K562 (cell line): Measurements from ENCODE around the gene NR1D2. TPM values are rescaled to one million over a fixed set of nuclear protein-coding genes. Genes with fewer than 3 reads are reported as not detected.

ENCODE experiments used
- ATAC-seq: fragments of 200-7000 bp; cut with Tn5 transposase; 3 replicates; pipeline ENCODE4 v1.9.1; 2020; ENCODE audit warnings: moderate library complexity
- BruUV-seq: library from RNA; stranded (reverse); fragments of 400-500 nt; replicated peaks from 2 replicates; lab custom pipeline; 2021; lab: Mats Ljungman, UMichigan
- CTCF ChIA-PET: fragments of 300-600 bp; formaldehyde crosslinking; extraction: SDS; loops from one replicate; lab custom pipeline; 2021; ENCODE audit warnings: low intra/inter-chr PET ratio; lab: Yijun Ruan, JAX
- POLR2A ChIA-PET: fragments of 300-600, 350-650 bp; sonication (Branson Sonifier 250); formaldehyde crosslinking; extraction: SDS; loops from one replicate; lab custom pipeline; 2021; ENCODE audit warnings: antibody characterized with exemption, inconsistent platforms; lab: Yijun Ruan, JAX
- DNase-seq, 4 experiments: peaks; one replicate each; pipeline versions ENCODE4 v3.0.0 to v3.0.0-alpha.2; 2011 to 2018; ENCODE audit warnings: low spot score in 3 of 4, mixed read lengths in 3 of 4; ENCODE audit errors: extremely low read depth in 1 of 4
- FAIRE-seq: peaks from 2 replicates; lab custom pipeline; 2011; peaks lifted over from hg19 to GRCh38; lab: Jason Lieb, UNC
- H2AFZ ChIP-seq: 2 replicates; pipeline ENCODE4 v1.6.0; 2011; ENCODE audit warnings: low read depth, low read length, control low read depth, inconsistent platforms
- H3K27ac ChIP-seq: fragments of 200-600 bp; 3 replicates; pipeline ENCODE4 v1.8.0; 2011; ENCODE audit warnings: low read depth, mild to moderate bottlenecking, control low read depth, inconsistent platforms, low read length, moderate library complexity, mixed read lengths; ENCODE audit errors: extremely low read depth
- H3K27me3 ChIP-seq, 2 experiments: fragments of 300-600 bp in 1 of 2; 2 replicates in 1 of 2; 3 replicates in 1 of 2; pipeline versions ENCODE4 v1.6.0 to v1.8.0; 2011; ENCODE audit warnings: inconsistent platforms in 2 of 2, low read length in 2 of 2, mild to moderate bottlenecking in 1 of 2, mixed read lengths in 1 of 2, moderate library complexity in 1 of 2; ENCODE audit not compliant: control insufficient read depth in 2 of 2, insufficient read depth in 2 of 2
- H3K36me3 ChIP-seq: fragments of 300-600 bp; 3 replicates; pipeline ENCODE4 v1.8.0; 2011; ENCODE audit warnings: mild to moderate bottlenecking, low read length, inconsistent platforms; ENCODE audit not compliant: control insufficient read depth, insufficient read depth
- H3K4me1 ChIP-seq, 2 experiments: fragments of 200-600 bp in 1 of 2; replicated peaks in 1 of 2; 2 replicates in 1 of 2; 3 replicates in 1 of 2; pipeline versions ENCODE4 v1.5.1 to v1.8.0; 2011; ENCODE audit warnings: inconsistent platforms in 2 of 2, low read length in 2 of 2, mild to moderate bottlenecking in 1 of 2, mixed read lengths in 1 of 2, moderate library complexity in 1 of 2; ENCODE audit not compliant: control insufficient read depth in 2 of 2, insufficient read depth in 2 of 2
- H3K4me2 ChIP-seq: 2 replicates; pipeline ENCODE4 v1.6.1; 2011; ENCODE audit warnings: low read length, control low read depth, inconsistent platforms, mixed read lengths; ENCODE audit not compliant: insufficient read depth
- H3K4me3 ChIP-seq: fragments of 200-600 bp; sonication (generic), shearing (Covaris generic); 2 replicates; pipeline ENCODE4 v1.5.1; 2016; ENCODE audit warnings: control low read depth, inconsistent platforms
- H3K79me2 ChIP-seq: fragments of 200-600 bp; 3 replicates; pipeline ENCODE4 v1.8.0; 2011; ENCODE audit warnings: low read length, inconsistent platforms; ENCODE audit not compliant: control insufficient read depth, insufficient read depth
- H3K9ac ChIP-seq, 2 experiments: 2 replicates each; pipeline versions ENCODE4 v1.6.0 to v1.6.1; 2011; ENCODE audit warnings: low read depth in 2 of 2, low read length in 2 of 2, control low read depth in 1 of 2, inconsistent platforms in 1 of 2, mild to moderate bottlenecking in 1 of 2, mixed read lengths in 1 of 2; ENCODE audit not compliant: insufficient read depth in 1 of 2
- H3K9me1 ChIP-seq: one replicate; pipeline ENCODE4 v1.6.0; 2011; ENCODE audit warnings: inconsistent platforms, mild to moderate bottlenecking, low read length, moderate library complexity; ENCODE audit not compliant: control insufficient read depth, insufficient read depth
- H3K9me3 ChIP-seq: replicated peaks from 2 replicates; pipeline ENCODE4 v1.5.1; 2011; ENCODE audit warnings: low read depth, low read length, inconsistent platforms; ENCODE audit not compliant: control insufficient read depth, insufficient read depth
- H4K20me1 ChIP-seq: replicated peaks from 2 replicates; pipeline ENCODE4 v1.6.1; 2011; ENCODE audit warnings: low read length, inconsistent platforms, mixed read lengths; ENCODE audit not compliant: control insufficient read depth, insufficient read depth
- ARID3A ChIP-seq: IDR thresholded peaks from 2 replicates; pipeline ENCODE4 v1.6.1; 2012; ENCODE audit warnings: low read depth, low read length, improper control_type of control experiment, borderline replicate concordance
- ATF4 ChIP-seq: fragments of 450-650 bp; formaldehyde crosslinking; IDR thresholded peaks from 2 replicates; pipeline ENCODE4 v1.4.0; 2022; ENCODE audit warnings: mild to moderate bottlenecking, moderate library complexity
- CGGBP1 ChIP-seq: fragments of 250-450 bp; sonication (Bioruptor Pico); IDR thresholded peaks from 2 replicates; pipeline ENCODE4 v1.9.0; 2021; ENCODE audit warnings: mild to moderate bottlenecking
- COPS2 ChIP-seq: fragments of 450-650 bp; conservative IDR thresholded peaks from 2 replicates; pipeline ENCODE4 v1.6.1; 2016; ENCODE audit warnings: mild to moderate bottlenecking, moderate library complexity
- CREB3L1 ChIP-seq: fragments of 450-650 bp; IDR thresholded peaks from 2 replicates; pipeline ENCODE4 v1.6.1; 2014; ENCODE audit warnings: low read depth, mild to moderate bottlenecking, moderate library complexity, borderline replicate concordance
- ESRRB ChIP-seq: fragments of 250-450 bp; sonication (Bioruptor Pico); IDR thresholded peaks from 2 replicates; pipeline ENCODE4 v1.5.0; 2020; ENCODE audit warnings: mild to moderate bottlenecking, moderate library complexity, borderline replicate concordance
- HBP1 ChIP-seq: fragments of 450-650 bp; formaldehyde crosslinking; IDR thresholded peaks from 2 replicates; pipeline ENCODE4 v1.4.0; 2022; ENCODE audit warnings: missing genetic modification characterization
- KDM4B ChIP-seq, 2 experiments: fragments of 450-650 bp in 1 of 2; sonication (generic) in 1 of 2; IDR thresholded peaks; 2 replicates each; pipeline ENCODE4 v1.6.1; 2016 to 2017; ENCODE audit warnings: borderline replicate concordance in 2 of 2, antibody characterized with exemption in 1 of 2, low read depth in 1 of 2, mild to moderate bottlenecking in 1 of 2
- KLF1 ChIP-seq: fragments of 450-650 bp; IDR thresholded peaks from 2 replicates; pipeline ENCODE4 v1.6.1; 2016; ENCODE audit warnings: missing genetic modification characterization, missing compliant biosample characterization
- KLF6 ChIP-seq: fragments of 250-450 bp; sonication (Bioruptor Pico); IDR thresholded peaks from 2 replicates; pipeline ENCODE4 v1.4.0; 2020; ENCODE audit warnings: mild to moderate bottlenecking, moderate library complexity, borderline replicate concordance
- MIER1 ChIP-seq: fragments of 450-650 bp; IDR thresholded peaks from 2 replicates; pipeline ENCODE4 v1.6.1; 2016; ENCODE audit warnings: antibody characterized with exemption, mild to moderate bottlenecking, low read depth
- NFRKB ChIP-seq: fragments of 450-650 bp; IDR thresholded peaks from 2 replicates; pipeline ENCODE4 v1.6.1; 2016; ENCODE audit warnings: low read depth
- PRMT5 ChIP-seq: sonication (generic); formaldehyde crosslinking; IDR thresholded peaks from 2 replicates; pipeline ENCODE4 v1.5.0; 2020; ENCODE audit warnings: missing genetic modification reagents
- RFX5 ChIP-seq: IDR thresholded peaks from 2 replicates; pipeline ENCODE4 v1.6.1; 2011; ENCODE audit warnings: low read depth, mild to moderate bottlenecking, improper control_type of control experiment, low read length
- SMAD3 ChIP-seq: fragments of 450-650 bp; formaldehyde crosslinking; conservative IDR thresholded peaks from 2 replicates; pipeline ENCODE4 v1.4.0; 2020; ENCODE audit warnings: mild to moderate bottlenecking
- SREBF2 ChIP-seq: sonication (generic); formaldehyde crosslinking; IDR thresholded peaks from 2 replicates; pipeline ENCODE4 v1.4.0; 2020; ENCODE audit warnings: mild to moderate bottlenecking, missing genetic modification reagents
- TBL1XR1 ChIP-seq, 2 experiments: IDR thresholded peaks; 2 replicates each; pipeline ENCODE4 v1.6.1; 2012; ENCODE audit warnings: improper control_type of control experiment in 2 of 2, low read length in 2 of 2, mild to moderate bottlenecking in 1 of 2
- WGBS: fragments of 100-300 bp; shearing (Covaris generic); methylation state at CpG from one replicate; pipeline ENCODE4 v1.1.6; 2016; ENCODE audit warnings: low coverage, mixed read lengths; ENCODE audit not compliant: insufficient coverage; ENCODE audit errors: missing lambda C conversion rate; 5-methylcytosine and 5-hydroxymethylcytosine counted together
- in situ Hi-C: fragments of 300-500 bp; cut with MboI; formaldehyde crosslinking; loops from 4 replicates; pipeline ENCODE4 v1.15.0; 2018; ENCODE audit warnings: inconsistent platforms, mixed read lengths
- intact Hi-C: fragments of 100-400 bp; cut with micrococcal nuclease; formaldehyde crosslinking; loops from 2 replicates; pipeline ENCODE4 v1.14.2; 2022
- polyA plus RNA-seq, 8 experiments: library from polyadenylated mRNA; depleted of rRNA in 4 of 8; stranded (reverse) in 5 of 8; unstranded in 3 of 8; fragments of >200 nt; fragmentation: Nextera tagmentation in 2 of 8; fragmentation: Illumina TruSeq in 1 of 8; extraction: Ambion mirVana in 2 of 8; extraction: Trizol in 1 of 8; gene quantifications; 2 replicates each; pipeline versions ENCODE4 v1.2.1 to v1.2.3, GENCODE V29; 2011 to 2014; ENCODE audit warnings: inconsistent platforms in 1 of 8, missing spikeins in 1 of 8
- total RNA-seq, 7 experiments: library from RNA; depleted of rRNA in 6 of 7; stranded (reverse); fragments of >200 nt in 6 of 7; fragmentation: Illumina TruSeq in 2 of 7; extraction: Trizol in 2 of 7; gene quantifications; 2 replicates each; pipeline versions ENCODE4 v1.2.1 to v1.2.3, GENCODE V29; 2011 to 2021; ENCODE audit warnings: low replicate concordance in 1 of 7

The NR1D2 gene
- total and polyA plus RNA-seq, 9 of the 15 experiments (the other 6 are each of a cell fraction or from before 2014, with no cell fraction given): 1.2 to 5.5 (median 2.9) TPM

- TF ChIP-seq RFX5 (no peak), CREB3L1 (no peak), PRMT5 (no peak), KLF1 (no peak)
Measured at GRCh38 chr3:23987356-23987755, 42.3 kb downstream of the NR1D2 start (continued).

GRCh38 chr3:23991306-23991682 is 46.2 kb downstream of the NR1D2 start:
- 7% methylated on average over 3 of the region's 3 CpGs for WGBS
- H4K20me1 ChIP-seq: no peaks in the 10 kb centered on the region
- no peak overlapping the region for H2AFZ ChIP-seq
- no peak overlapping the region for H3K4me3 ChIP-seq
- no peaks in the 10 kb centered on the region for H3K36me3 ChIP-seq
- no peak for TF ChIP-seq KDM4B (IDR thresholded peaks at IDR 0.05; ENCODE audit: borderline replicate concordance in 2 of 2, low read depth in 1 of 2)
- no peak for TF ChIP-seq NFRKB
- no peak for TF ChIP-seq TBL1XR1 (IDR thresholded peaks at IDR 0.05; ENCODE audit: low read length in 2 of 2)
- no peak for TF ChIP-seq HBP1
- no peak for TF ChIP-seq COPS2
- no peak for TF ChIP-seq SMAD3
- TF ChIP-seq KLF6: no peak
- TF ChIP-seq ATF4 (CRISPR knock-in tag): no peak
- TF ChIP-seq SREBF2: no peak
- no peak for TF ChIP-seq ARID3A
- TF ChIP-seq CGGBP1 (CRISPR knock-in tag): no peak
- TF ChIP-seq MIER1: no peak
- no peak for TF ChIP-seq ESRRB (CRISPR knock-in tag)
- TF ChIP-seq, all 486 proteins: peak for 0
- no peaks in the 10 kb centered on the region for H3K79me2 ChIP-seq
- no peak overlapping the region for H3K27ac ChIP-seq
- H3K9ac ChIP-seq: no peak overlapping the region
- FAIRE-seq: no peak
- in situ Hi-C loops: loop anchor here (10.0 kb wide), 1 partner anchor 254 kb away; no protein-coding TSS in a partner anchor
- no peaks in the 10 kb centered on the region for H3K4me1 ChIP-seq
- no peak for ATAC-seq
- peaks cover 8 to 40% of the 10 kb centered on the region in 2 experiments; a peak in 4 of 5 replicates for H3K27me3 ChIP-seq
- BruUV-seq: no TSS peak
- H3K9me1 ChIP-seq: no peaks in the 10 kb centered on the region
- CTCF ChIA-PET: no interaction called here
- DNase-seq: no peak
- POLR2A ChIA-PET: interaction anchor here (1.0 kb wide), 1 partner anchor 75 kb away, joined by 4 read pairs; the partner anchor contains the start of genes NKIRAS1 and RPL15
- H3K4me2 ChIP-seq: no peak overlapping the region
- intact Hi-C loops: loop anchor here (10.0 kb wide), 1 partner anchor 504 kb away; the partner anchor contains the start of gene THRB
- H3K9me3 ChIP-seq: no peaks in the 10 kb centered on the region
